Anterior cingulate cortex (tissue), 58 donors: Measurements from ENCODE around the gene ENO4.
A peak's percentile ranks its signal among the peaks of the same experiment; 100 is the strongest.

Source experiments
- DNase-seq, 58 donors: peaks; one replicate each; lab custom pipeline; 2025; lab: John Stamatoyannopoulos, UW

ENO4 gene

GRCh38 chr10:116866987-116867595 lies 17.8 kb downstream of the ENO4 start:
- DNase-seq: no peak

- no peak for DNase-seq
These were observed 18.9 kb downstream of the ENO4 start for GRCh38 chr10:116868198-116868676.

GRCh38 chr10:116868722-116869121 lies 19.4 kb downstream of the ENO4 start:
- no peak for DNase-seq

GRCh38 chr10:116870949-116871348 lies 21.6 kb downstream of the ENO4 start:
- no peak for DNase-seq

- DNase-seq: no peak
These were observed 23.8 kb downstream of the ENO4 start for GRCh38 chr10:116873134-116873533.

GRCh38 chr10:116875897-116876296 lies 26.6 kb downstream of the ENO4 start:
- DNase-seq: no peak

GRCh38 chr10:116877391-116877790 lies 28.1 kb downstream of the ENO4 start:
- DNase-seq: no peak

GRCh38 chr10:116878123-116878522 lies 28.8 kb downstream of the ENO4 start:
- peak in 5 of 58 donors; percentile 9 to 27 (median 14) for DNase-seq

GRCh38 chr10:116879817-116880216 lies 30.5 kb downstream of the ENO4 start:
- DNase-seq: no peak

GRCh38 chr10:116880716-116881482 lies 31.6 kb downstream of the ENO4 start:
- DNase-seq: peak in 8 of 58 donors; percentile 10 to 44 (median 18)

GRCh38 chr10:116882639-116883038 lies 33.3 kb downstream of the ENO4 start:
- DNase-seq: peak in 4 of 58 donors; percentile 15 to 32 (median 23)

GRCh38 chr10:116886772-116887171 lies 37.5 kb downstream of the ENO4 start:
- DNase-seq: no peak

- peak in 7 of 58 donors; percentile 12 to 34 (median 20) for DNase-seq
These were observed 39.2 kb downstream of the ENO4 start for GRCh38 chr10:116888380-116889055.

- no peak for DNase-seq
These were observed 39.8 kb downstream of the ENO4 start for GRCh38 chr10:116889066-116889465.

- DNase-seq: peak in 9 of 58 donors; percentile 15 to 78 (median 23)
These were observed 41.9 kb downstream of the ENO4 start for GRCh38 chr10:116891208-116891607.

- DNase-seq: no peak
These were observed 43.8 kb downstream of the ENO4 start for GRCh38 chr10:116892907-116893685.

- DNase-seq: no peak
These were observed 44.4 kb downstream of the ENO4 start for GRCh38 chr10:116893686-116894037.

- no peak for DNase-seq
These were observed 50.3 kb downstream of the ENO4 start for GRCh38 chr10:116899626-116900025.

- no peak for DNase-seq
These were observed 56.5 kb downstream of the ENO4 start for GRCh38 chr10:116905845-116906210.

GRCh38 chr10:116907245-116907987 lies 58.1 kb downstream of the ENO4 start:
- DNase-seq: no peak
